Left renal pelvis (tissue), 4 donors: Measurements from ENCODE around the gene HHIPL2. TPM values are rescaled to one million over a fixed set of nuclear protein-coding genes. Genes with fewer than 3 reads are reported as not detected.

Experiments
- polyA plus RNA-seq, 4 donors: library from polyadenylated mRNA; unstranded; fragments of 120-200 nt; gene quantifications; one replicate each; pipeline ENCODE4 v1.2.1, GENCODE V29; 2013; ENCODE audit not compliant: insufficient read length in 4 of 4

The HHIPL2 gene
- polyA plus RNA-seq, 4 donors, result 0.44 to 1.2 (median 0.83) TPM

Other genes with a start within 250 kb of the HHIPL2 start
- gene TAF1A, start 41.8 kb upstream of the HHIPL2 start, polyA plus RNA-seq, result 10 to 100 TPM; 14.7 to 19.2 (median 16.0) TPM
- 10 to 100 TPM; 68.6 to 84.0 (median 72.2) TPM for gene MIA3, start 70.0 kb upstream of the HHIPL2 start, polyA plus RNA-seq
- 10 to 100 TPM; 57.7 to 93.3 (median 82.9) TPM for gene AIDA, start 164.4 kb upstream of the HHIPL2 start, polyA plus RNA-seq
- 10 to 100 TPM; 30.5 to 47.9 (median 45.3) TPM for gene BROX, start 164.5 kb upstream of the HHIPL2 start, polyA plus RNA-seq
- under 1 TPM; 0.13 to 0.27 (median 0.23) TPM for gene FAM177B, start 189.1 kb upstream of the HHIPL2 start, polyA plus RNA-seq